ENCODE results near the gene HYAL2. TPM values are rescaled to one million over a fixed set of nuclear protein-coding genes. Genes with fewer than 3 reads are reported as not detected.

Gene HYAL2
- polyA plus RNA-seq, 4 donors = 11.0 to 124 (median 23.6) TPM

DNA sequence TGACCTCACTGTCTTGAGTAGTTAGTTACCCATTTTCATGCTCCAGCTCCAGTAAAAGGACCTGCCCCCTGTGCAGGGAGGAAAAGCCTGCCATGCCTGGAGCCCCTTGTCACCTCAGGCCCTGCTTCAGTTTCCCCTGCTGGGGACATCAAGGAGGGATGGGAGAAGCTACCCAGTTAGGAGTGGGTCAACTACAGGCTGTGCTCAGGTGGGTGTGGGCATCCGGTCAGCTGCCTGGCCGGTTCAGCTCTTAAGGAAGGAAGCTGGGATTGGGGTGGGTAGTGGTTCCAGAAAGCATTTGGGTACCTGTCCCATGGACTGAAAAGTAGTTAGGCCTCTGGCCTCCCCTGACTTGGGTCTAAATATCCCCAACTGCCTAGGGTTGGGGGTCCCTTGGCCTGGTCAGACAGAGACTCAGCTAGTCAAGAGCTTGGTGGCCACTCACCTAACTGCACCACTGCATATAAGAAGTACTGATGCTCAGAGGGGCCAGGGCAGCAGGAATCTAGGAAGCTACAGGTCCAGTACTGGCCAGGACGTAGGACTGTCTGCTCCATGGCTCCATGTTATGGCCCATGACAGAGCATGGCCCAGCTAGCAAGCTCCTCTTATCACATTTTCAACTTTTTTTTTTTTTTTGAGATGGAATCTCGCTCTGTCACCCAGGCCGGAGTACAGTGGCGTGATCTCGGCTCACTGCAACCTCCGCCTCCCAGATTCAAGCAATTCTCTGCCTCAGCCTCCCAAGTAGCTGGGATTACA is 43.1 kb downstream of the HYAL2 start:
- WGBS, 3 donors = 87 to 95% (median 92%) methylated on average over 8 of the region's 8 CpGs
- FAIRE-seq (no peak), DNase-seq (no peak)
- peaks cover 0 to 5% (median 0%) of the 10 kb centered on the region in 3 donors for H3K4me1 ChIP-seq (ENCODE audit: control insufficient read depth in 3 of 3, insufficient read depth in 2 of 3, low read depth in 1 of 3, low read length in 2 of 3)
- no peaks in the 10 kb centered on the region for H3K9me3 ChIP-seq (ENCODE audit: control insufficient read depth in 2 of 2, insufficient read depth in 1 of 2, low read depth in 1 of 2, low read length in 1 of 2)
- no peak overlapping the region for H3K4me3 ChIP-seq (ENCODE audit: low read depth in 1 of 3, low read length in 3 of 3)
- no peak overlapping the region for H3K27ac ChIP-seq (ENCODE audit: low read depth in 1 of 3, low read length in 2 of 3)
- H3K27me3 ChIP-seq (ENCODE audit: control insufficient read depth in 3 of 3, insufficient read depth in 3 of 3, low read length in 3 of 3) = peaks cover 0 to 17% (median 4%) of the 10 kb centered on the region in 3 donors
- H3K36me3 ChIP-seq (ENCODE audit: control insufficient read depth in 3 of 3, insufficient read depth in 2 of 3, low read depth in 1 of 3, low read length in 3 of 3) = peaks cover 3 to 44% (median 9%) of the 10 kb centered on the region in 3 donors

- FAIRE-seq = no peak
- H3K4me3 ChIP-seq (ENCODE audit: low read depth in 1 of 3, low read length in 3 of 3) = no peak within 1 kb of the TSS
- peaks cover 0 to 11% (median 0%) of the 10 kb centered on the region in 3 donors for H3K4me1 ChIP-seq (ENCODE audit: control insufficient read depth in 3 of 3, insufficient read depth in 2 of 3, low read depth in 1 of 3, low read length in 2 of 3)
- WGBS, 3 donors = 60 to 80% (median 61%) methylated on average over 2 of the region's 2 CpGs
- no peak within 1 kb of the TSS for H3K27ac ChIP-seq (ENCODE audit: low read depth in 1 of 3, low read length in 2 of 3)
- H3K9me3 ChIP-seq (ENCODE audit: control insufficient read depth in 2 of 2, insufficient read depth in 1 of 2, low read depth in 1 of 2, low read length in 1 of 2) = no peaks in the 10 kb centered on the region
- no peak for DNase-seq
- H3K27me3 ChIP-seq (ENCODE audit: control insufficient read depth in 3 of 3, insufficient read depth in 3 of 3, low read length in 3 of 3) = peaks cover 0 to 23% (median 5%) of the 10 kb centered on the region in 3 donors
- H3K36me3 ChIP-seq (ENCODE audit: control insufficient read depth in 3 of 3, insufficient read depth in 2 of 3, low read depth in 1 of 3, low read length in 3 of 3) = peaks cover 3 to 50% (median 9%) of the 10 kb centered on the region in 3 donors
Measured at GRCh38 chr3:50278880-50279224, 43.7 kb downstream of the HYAL2 start, which contains the start of gene LSMEM2. Gene LSMEM2, plus strand, starts transcription at chr3:50279087. Its CDS starts 27 bp downstream, at chr3:50279114.

DNA sequence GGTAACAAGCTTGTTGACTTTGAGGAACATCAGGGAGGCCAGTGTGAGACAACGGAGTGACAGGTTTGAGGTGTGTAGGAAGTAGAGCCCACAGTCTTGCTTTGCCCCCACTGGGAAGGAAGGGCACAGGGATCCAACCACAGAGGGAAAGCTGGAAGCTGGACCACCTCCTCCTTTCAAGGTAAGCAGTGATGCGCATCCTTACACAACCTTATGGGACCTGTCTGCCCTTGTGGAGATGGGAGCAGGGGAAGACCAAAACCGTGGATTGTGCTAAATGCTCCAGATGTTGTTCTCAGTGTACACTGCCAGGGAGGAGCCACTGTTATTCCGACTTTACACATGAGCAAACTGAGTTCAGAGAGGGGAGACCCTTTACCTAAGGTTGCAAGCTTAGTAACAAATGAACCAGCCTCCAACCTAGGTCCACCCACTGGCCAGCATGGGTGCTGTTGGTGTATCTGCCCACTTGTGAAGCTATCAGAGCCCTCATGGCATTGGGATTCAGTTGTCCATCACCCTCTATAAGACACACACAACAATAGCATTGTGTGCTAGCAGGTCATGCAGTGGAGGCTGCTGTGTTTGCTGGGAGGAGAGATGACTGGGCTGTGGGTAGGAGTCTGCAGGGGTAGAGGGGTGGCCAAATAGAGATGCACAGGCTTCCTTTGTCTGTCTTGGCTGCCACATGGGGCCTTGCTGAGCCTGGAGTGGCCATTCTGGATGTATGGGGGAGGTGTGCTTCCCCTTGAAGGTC is 44.2 kb downstream of the HYAL2 start:
- H3K27me3 ChIP-seq (ENCODE audit: control insufficient read depth in 3 of 3, insufficient read depth in 3 of 3, low read length in 3 of 3) = peaks cover 0 to 28% (median 5%) of the 10 kb centered on the region in 3 donors
- peaks cover 3 to 55% (median 9%) of the 10 kb centered on the region in 3 donors for H3K36me3 ChIP-seq (ENCODE audit: control insufficient read depth in 3 of 3, insufficient read depth in 2 of 3, low read depth in 1 of 3, low read length in 3 of 3)
- no peaks in the 10 kb centered on the region for H3K9me3 ChIP-seq (ENCODE audit: control insufficient read depth in 2 of 2, insufficient read depth in 1 of 2, low read depth in 1 of 2, low read length in 1 of 2)
- H3K4me3 ChIP-seq (ENCODE audit: low read depth in 1 of 3, low read length in 3 of 3) = no peak overlapping the region
- no peak overlapping the region for H3K27ac ChIP-seq (ENCODE audit: low read depth in 1 of 3, low read length in 2 of 3)
- DNase-seq (no peak), FAIRE-seq (no peak)
- H3K4me1 ChIP-seq (ENCODE audit: control insufficient read depth in 3 of 3, insufficient read depth in 2 of 3, low read depth in 1 of 3, low read length in 2 of 3) = peaks cover 0 to 15% (median 0%) of the 10 kb centered on the region in 3 donors
- WGBS, 3 donors = 75 to 83% (median 80%) methylated on average over 4 of the region's 4 CpGs

DNA sequence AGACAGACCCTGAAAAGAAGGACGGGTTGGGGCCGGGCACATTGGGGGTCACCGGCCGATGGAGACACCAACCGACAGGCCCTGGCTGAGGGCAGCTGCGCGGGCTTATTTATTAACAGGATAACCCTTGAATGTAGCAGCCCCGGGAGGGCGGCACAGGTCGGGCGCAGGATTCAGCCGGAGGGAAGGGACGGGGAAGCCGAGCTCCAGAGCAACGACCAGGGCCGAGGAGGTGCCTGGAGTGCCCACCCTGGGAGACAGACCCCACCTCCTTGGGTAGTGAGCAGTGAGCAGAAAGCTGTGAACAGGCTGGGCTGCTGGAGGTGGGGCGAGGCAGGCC is 45.8 kb downstream of the HYAL2 start:
- no peak for FAIRE-seq
- peaks cover 3 to 63% (median 9%) of the 10 kb centered on the region in 3 donors for H3K36me3 ChIP-seq (ENCODE audit: control insufficient read depth in 3 of 3, insufficient read depth in 2 of 3, low read depth in 1 of 3, low read length in 3 of 3)
- peaks cover 0 to 30% (median 0%) of the 10 kb centered on the region in 3 donors for H3K4me1 ChIP-seq (ENCODE audit: control insufficient read depth in 3 of 3, insufficient read depth in 2 of 3, low read depth in 1 of 3, low read length in 2 of 3)
- H3K9me3 ChIP-seq (ENCODE audit: control insufficient read depth in 2 of 2, insufficient read depth in 1 of 2, low read depth in 1 of 2, low read length in 1 of 2) = no peaks in the 10 kb centered on the region
- H3K4me3 ChIP-seq (ENCODE audit: low read depth in 1 of 3, low read length in 3 of 3) = no peak overlapping the region
- no peak overlapping the region for H3K27ac ChIP-seq (ENCODE audit: low read depth in 1 of 3, low read length in 2 of 3)
- peak in 1 of 2 donors; percentile 43 for DNase-seq
- 65 to 78% (median 76%) methylated on average over 17 of the region's 17 CpGs for WGBS, 3 donors
- peaks cover 0 to 28% (median 5%) of the 10 kb centered on the region in 3 donors for H3K27me3 ChIP-seq (ENCODE audit: control insufficient read depth in 3 of 3, insufficient read depth in 3 of 3, low read length in 3 of 3)

DNA sequence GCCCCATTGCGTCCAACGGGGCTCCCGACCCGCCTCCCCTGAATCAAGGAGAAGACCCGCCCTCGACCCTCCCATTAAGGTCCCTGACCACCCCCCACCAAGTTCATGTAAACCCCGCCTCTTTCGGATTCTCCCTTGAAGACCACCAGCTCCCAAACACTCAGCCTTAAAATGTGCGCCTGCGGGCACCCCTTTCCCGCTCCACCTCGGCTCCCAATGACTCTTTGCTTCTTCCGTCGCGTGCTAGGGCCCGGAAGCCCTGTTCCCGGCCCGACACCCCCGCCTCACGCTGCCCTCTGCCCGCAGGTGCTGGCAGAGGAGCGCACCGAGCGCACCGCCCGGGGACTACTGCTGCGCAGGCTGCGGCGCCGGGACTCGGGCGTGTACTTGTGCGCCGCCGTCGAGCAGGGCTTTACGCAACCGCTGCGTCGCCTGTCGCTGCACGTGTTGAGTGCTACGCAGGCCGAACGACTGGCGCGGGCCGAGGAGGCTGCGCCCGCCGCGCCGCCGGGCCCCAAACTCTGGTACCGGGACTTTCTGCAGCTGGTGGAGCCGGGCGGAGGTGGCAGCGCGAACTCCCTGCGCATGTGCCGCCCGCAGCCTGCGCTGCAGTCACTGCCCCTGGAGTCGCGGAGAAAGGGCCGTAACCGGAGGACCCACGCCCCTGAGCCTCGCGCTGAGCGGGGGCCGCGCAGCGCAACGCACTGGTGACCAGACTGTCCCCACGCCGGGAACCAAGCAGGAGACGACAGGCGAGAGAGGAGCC is 46.4 kb downstream of the HYAL2 start:
- Histone ChIP-seq H3K4me3 (ENCODE audit: low read depth in 1 of 3, low read length in 3 of 3) (no peak overlapping the region), H3K27ac (ENCODE audit: low read depth in 1 of 3, low read length in 2 of 3) (no peak overlapping the region), H3K9me3 (ENCODE audit: control insufficient read depth in 2 of 2, insufficient read depth in 1 of 2, low read depth in 1 of 2, low read length in 1 of 2) (no peaks in the 10 kb centered on the region), H3K36me3 (ENCODE audit: control insufficient read depth in 3 of 3, insufficient read depth in 2 of 3, low read depth in 1 of 3, low read length in 3 of 3) (peaks cover 3 to 69% (median 9%) of the 10 kb centered on the region in 3 donors), H3K4me1 (ENCODE audit: control insufficient read depth in 3 of 3, insufficient read depth in 2 of 3, low read depth in 1 of 3, low read length in 2 of 3) (peaks cover 0 to 36% (median 0%) of the 10 kb centered on the region in 3 donors), H3K27me3 (ENCODE audit: control insufficient read depth in 3 of 3, insufficient read depth in 3 of 3, low read length in 3 of 3) (peaks cover 0 to 28% (median 5%) of the 10 kb centered on the region in 3 donors)
- FAIRE-seq (no peak), DNase-seq (no peak)
- 60 to 79% (median 71%) methylated on average over 67 to 79 of the region's 79 CpGs for WGBS, 3 donors

DNA sequence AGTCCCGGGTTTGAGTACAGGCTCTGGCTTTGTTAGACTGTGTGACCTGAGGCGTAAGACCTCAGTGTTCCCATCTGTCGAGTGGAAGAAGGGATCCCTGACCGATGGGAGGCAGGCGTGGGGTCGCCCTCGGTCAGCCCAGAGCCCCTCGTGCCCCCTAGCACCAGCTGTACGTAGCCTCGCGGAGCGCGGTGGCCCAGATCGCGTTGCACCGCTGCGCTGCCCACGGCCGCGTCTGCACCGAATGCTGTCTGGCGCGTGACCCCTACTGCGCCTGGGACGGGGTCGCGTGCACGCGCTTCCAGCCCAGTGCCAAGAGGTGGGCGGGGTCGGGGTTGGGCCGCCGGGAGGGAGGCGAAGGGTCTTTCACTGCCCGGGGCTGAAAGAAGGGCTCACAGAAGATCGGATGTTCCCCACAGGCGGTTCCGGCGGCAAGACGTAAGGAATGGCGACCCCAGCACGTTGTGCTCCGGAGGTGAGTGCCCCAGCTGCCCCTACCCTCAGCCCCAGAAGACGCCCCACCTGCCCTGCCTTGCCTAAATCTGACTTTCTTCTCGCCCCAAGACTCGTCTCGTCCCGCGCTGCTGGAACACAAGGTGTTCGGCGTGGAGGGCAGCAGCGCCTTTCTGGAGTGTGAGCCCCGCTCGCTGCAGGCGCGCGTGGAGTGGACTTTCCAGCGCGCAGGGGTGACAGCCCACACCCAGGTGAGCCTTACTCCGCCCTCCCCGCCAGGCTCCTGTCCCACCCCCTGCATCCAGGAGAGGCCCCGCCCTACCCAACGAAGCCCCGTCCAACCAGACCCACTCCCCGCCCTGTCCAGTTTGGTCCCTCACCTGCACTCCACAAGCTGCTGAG is 47.2 kb downstream of the HYAL2 start:
- H3K27me3 ChIP-seq (ENCODE audit: control insufficient read depth in 3 of 3, insufficient read depth in 3 of 3, low read length in 3 of 3) = peaks cover 0 to 28% (median 5%) of the 10 kb centered on the region in 3 donors
- peaks cover 0 to 44% (median 0%) of the 10 kb centered on the region in 3 donors for H3K4me1 ChIP-seq (ENCODE audit: control insufficient read depth in 3 of 3, insufficient read depth in 2 of 3, low read depth in 1 of 3, low read length in 2 of 3)
- no peaks in the 10 kb centered on the region for H3K9me3 ChIP-seq (ENCODE audit: control insufficient read depth in 2 of 2, insufficient read depth in 1 of 2, low read depth in 1 of 2, low read length in 1 of 2)
- WGBS, 3 donors = 58 to 85% (median 61%) methylated on average over 61 to 65 of the region's 65 CpGs
- FAIRE-seq (no peak), DNase-seq (no peak)
- H3K4me3 ChIP-seq (ENCODE audit: low read depth in 1 of 3, low read length in 3 of 3) = no peak overlapping the region
- peaks cover 3 to 77% (median 9%) of the 10 kb centered on the region in 3 donors for H3K36me3 ChIP-seq (ENCODE audit: control insufficient read depth in 3 of 3, insufficient read depth in 2 of 3, low read depth in 1 of 3, low read length in 3 of 3)
- H3K27ac ChIP-seq (ENCODE audit: low read depth in 1 of 3, low read length in 2 of 3) = no peak overlapping the region

DNA sequence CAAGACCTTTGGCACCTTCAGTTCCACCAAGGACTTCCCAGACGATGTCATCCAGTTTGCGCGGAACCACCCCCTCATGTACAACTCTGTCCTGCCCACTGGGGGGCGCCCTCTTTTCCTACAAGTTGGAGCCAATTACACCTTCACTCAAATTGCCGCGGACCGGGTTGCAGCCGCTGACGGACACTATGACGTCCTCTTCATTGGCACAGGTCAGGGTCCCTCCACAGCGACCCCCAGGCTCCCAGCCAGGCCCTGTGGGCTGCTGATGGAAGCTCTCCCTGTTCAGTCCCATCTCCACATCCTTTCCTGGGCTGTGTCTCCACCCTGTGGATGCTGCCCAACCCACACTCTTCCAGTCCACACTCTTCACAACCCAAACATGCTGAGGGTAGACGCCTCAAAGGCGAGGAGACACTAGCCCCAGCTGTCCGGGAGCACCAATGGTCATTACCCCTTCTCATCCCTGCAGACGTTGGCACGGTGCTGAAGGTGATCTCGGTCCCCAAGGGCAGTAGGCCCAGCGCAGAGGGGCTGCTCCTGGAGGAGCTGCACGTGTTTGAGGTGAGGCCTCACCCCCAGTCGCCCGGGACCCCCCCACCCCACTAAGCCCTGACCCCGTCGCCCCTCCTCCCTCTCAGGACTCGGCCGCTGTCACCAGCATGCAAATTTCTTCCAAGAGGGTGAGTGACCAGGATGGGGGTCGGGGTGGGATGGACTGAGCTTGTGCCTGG is 48.0 kb downstream of the HYAL2 start:
- peaks cover 0 to 52% (median 0%) of the 10 kb centered on the region in 3 donors for H3K4me1 ChIP-seq (ENCODE audit: control insufficient read depth in 3 of 3, insufficient read depth in 2 of 3, low read depth in 1 of 3, low read length in 2 of 3)
- DNase-seq (peak; percentile 78 to 80), FAIRE-seq (no peak)
- peaks cover 3 to 84% (median 9%) of the 10 kb centered on the region in 3 donors for H3K36me3 ChIP-seq (ENCODE audit: control insufficient read depth in 3 of 3, insufficient read depth in 2 of 3, low read depth in 1 of 3, low read length in 3 of 3)
- H3K27me3 ChIP-seq (ENCODE audit: control insufficient read depth in 3 of 3, insufficient read depth in 3 of 3, low read length in 3 of 3) = peaks cover 0 to 28% (median 5%) of the 10 kb centered on the region in 3 donors
- WGBS, 3 donors = 31 to 39% (median 35%) methylated on average over 25 to 26 of the region's 26 CpGs
- no peak overlapping the region for H3K27ac ChIP-seq (ENCODE audit: low read depth in 1 of 3, low read length in 2 of 3)
- no peaks in the 10 kb centered on the region for H3K9me3 ChIP-seq (ENCODE audit: control insufficient read depth in 2 of 2, insufficient read depth in 1 of 2, low read depth in 1 of 2, low read length in 1 of 2)
- H3K4me3 ChIP-seq (ENCODE audit: low read depth in 1 of 3, low read length in 3 of 3) = no peak overlapping the region
